GM12878 (cell line): ENCODE results near the gene MMP10. TPM values are rescaled to one million over a fixed set of nuclear protein-coding genes. Genes with fewer than 3 reads are reported as not detected.

Experiments used
- ATAC-seq: fragments of 200-7000 bp; cut with Tn5 transposase; 3 replicates; pipeline ENCODE4 v1.9.1; 2020; ENCODE audit warnings: mild to moderate bottlenecking, moderate library complexity
- BruUV-seq: library from RNA; stranded (reverse); fragments of 400-500 nt; replicated peaks from 2 replicates; lab custom pipeline; 2021; lab: Mats Ljungman, UMichigan
- CTCF ChIA-PET: fragments of 300-600 bp; sonication (Branson Sonifier 250); formaldehyde crosslinking; extraction: SDS; loops from one replicate; lab custom pipeline; 2021; ENCODE audit warnings: inconsistent platforms; lab: Yijun Ruan, JAX
- POLR2A ChIA-PET: fragments of 350-600 bp; formaldehyde crosslinking; extraction: SDS; loops from one replicate; lab custom pipeline; 2021; ENCODE audit warnings: inconsistent platforms; lab: Charles Lee
- RAD21 ChIA-PET: fragments of 300-600 bp; sonication (Branson Sonifier 250); formaldehyde crosslinking; loops from one replicate; lab custom pipeline; 2023; ENCODE audit warnings: antibody characterized with exemption; ENCODE audit not compliant: unreplicated experiment; lab: Charles Lee
- SMC1A ChIA-PET: fragments of 300-600 bp; sonication (Branson Sonifier 250); formaldehyde crosslinking; loops from one replicate; lab custom pipeline; 2023; ENCODE audit not compliant: unreplicated experiment, uncharacterized antibody; lab: Charles Lee
- DNase-seq: peaks from one replicate; pipeline ENCODE4 v3.0.0-alpha.2; 2011; ENCODE audit warnings: low read depth, low spot score
- FAIRE-seq: peaks from 3 replicates; lab custom pipeline; 2011; peaks lifted over from hg19 to GRCh38; lab: Jason Lieb, UNC
- H2AFZ ChIP-seq: 2 replicates; pipeline ENCODE4 v1.6.0; 2011; ENCODE audit warnings: low read depth, low read length, control low read depth; ENCODE audit not compliant: control insufficient read depth
- H3K27ac ChIP-seq: 2 replicates; pipeline ENCODE4 v1.5.1; 2011; ENCODE audit warnings: control low read depth; ENCODE audit not compliant: control insufficient read depth, insufficient read depth
- H3K27me3 ChIP-seq, 2 experiments: replicated peaks in 1 of 2; 2 replicates each; pipeline versions ENCODE4 v1.6.0 to v1.6.1; 2011; ENCODE audit warnings: low read length in 1 of 2; ENCODE audit not compliant: control insufficient read depth in 2 of 2, insufficient read depth in 2 of 2
- H3K36me3 ChIP-seq, 2 experiments: 2 replicates each; pipeline ENCODE4 v1.5.1; 2011; ENCODE audit warnings: low read length in 1 of 2; ENCODE audit not compliant: control insufficient read depth in 2 of 2, insufficient read depth in 2 of 2
- H3K4me1 ChIP-seq: 2 replicates; pipeline ENCODE4 v1.6.1; 2011; ENCODE audit warnings: mild to moderate bottlenecking, low read length, moderate library complexity, mixed read lengths; ENCODE audit not compliant: control insufficient read depth, insufficient read depth
- H3K4me2 ChIP-seq: 2 replicates; pipeline ENCODE4 v1.6.0; 2011; ENCODE audit warnings: control low read depth; ENCODE audit not compliant: control insufficient read depth, insufficient read depth
- H3K4me3 ChIP-seq: fragments of 200-600 bp; sonication (generic); 2 replicates; pipeline ENCODE4 v1.5.1; 2016
- H3K79me2 ChIP-seq: 2 replicates; pipeline ENCODE4 v1.6.0; 2011; ENCODE audit warnings: low read length; ENCODE audit not compliant: control insufficient read depth, insufficient read depth
- H3K9ac ChIP-seq: 2 replicates; pipeline ENCODE4 v1.8.0; 2011; ENCODE audit warnings: low read length, control low read depth, mixed read lengths; ENCODE audit not compliant: control insufficient read depth, insufficient read depth
- H3K9me3 ChIP-seq: replicated peaks from 3 replicates; pipeline ENCODE4 v1.5.1; 2011; ENCODE audit warnings: mild to moderate bottlenecking, low read length; ENCODE audit not compliant: control insufficient read depth, insufficient read depth
- H4K20me1 ChIP-seq: 2 replicates; pipeline ENCODE4 v1.6.0; 2011; ENCODE audit not compliant: control insufficient read depth, insufficient read depth
- ETV6 ChIP-seq, 2 experiments: fragments of 450-650 bp in 1 of 2; IDR thresholded peaks in 1 of 2; conservative IDR thresholded peaks in 1 of 2; 2 replicates each; pipeline ENCODE4 v1.6.1; 2014; ENCODE audit warnings: antibody characterized with exemption in 1 of 2, borderline replicate concordance in 1 of 2, low read depth in 1 of 2, mild to moderate bottlenecking in 1 of 2, moderate library complexity in 1 of 2
- MLLT1 ChIP-seq: fragments of 450-650 bp; IDR thresholded peaks from 2 replicates; pipeline ENCODE4 v1.6.1; 2016; ENCODE audit warnings: mild to moderate bottlenecking
- SREBF1 ChIP-seq: IDR thresholded peaks from 2 replicates; pipeline ENCODE4 v1.6.1; 2012; ENCODE audit warnings: mild to moderate bottlenecking, low read length
- TCF12 ChIP-seq: IDR thresholded peaks from 2 replicates; pipeline ENCODE4 v1.6.1; 2011; ENCODE audit warnings: low read depth, mild to moderate bottlenecking, low read length
- ZBTB11 ChIP-seq: fragments of 450-650 bp; formaldehyde crosslinking; IDR thresholded peaks from 2 replicates; pipeline ENCODE4 v1.5.0; 2022; ENCODE audit warnings: mild to moderate bottlenecking, missing genetic modification characterization
- ZNF622 ChIP-seq: fragments of 450-650 bp; IDR thresholded peaks from 2 replicates; pipeline ENCODE4 v1.6.1; 2017; ENCODE audit warnings: mild to moderate bottlenecking, inconsistent platforms
- WGBS: methylation state at CpG from one replicate; pipeline ENCODE4 v1.1.6; 2016; ENCODE audit warnings: low lambda C conversion rate; ENCODE audit not compliant: insufficient replicate concordance, insufficient coverage; ENCODE audit errors: missing lambda C conversion rate; 5-methylcytosine and 5-hydroxymethylcytosine counted together
- in situ Hi-C: fragments of 300-500 bp; cut with MboI; formaldehyde crosslinking; loops from 9 replicates; pipeline ENCODE4 v1.14.3; 2018; ENCODE audit warnings: mixed read lengths
- intact Hi-C: fragments of 100-400 bp; cut with micrococcal nuclease; formaldehyde crosslinking; loops from one replicate; pipeline ENCODE4 v1.14.2; 2022; ENCODE audit not compliant: unreplicated experiment
- polyA plus RNA-seq, 11 experiments: library from polyadenylated mRNA; depleted of rRNA in 4 of 11; unstranded in 6 of 11; stranded (reverse) in 5 of 11; fragments of >200 nt; fragmentation: Nextera tagmentation in 4 of 11; fragmentation: Illumina TruSeq in 1 of 11; extraction: Ambion mirVana in 4 of 11; extraction: Trizol in 1 of 11; gene quantifications; 1 replicate in 1 of 11; 2 replicates in 10 of 11; pipeline versions ENCODE4 v1.2.1 to v1.2.3, GENCODE V29; 2011 to 2016; ENCODE audit warnings: inconsistent platforms in 2 of 11, missing spikeins in 2 of 11, low read depth in 1 of 11
- total RNA-seq, 4 experiments: library from RNA; depleted of rRNA in 3 of 4; stranded (reverse); fragments of >200 nt in 3 of 4; fragmentation: Illumina TruSeq in 1 of 4; extraction: Trizol in 1 of 4; gene quantifications; 2 replicates each; pipeline versions ENCODE4 v1.2.1 to v1.2.3, GENCODE V29; 2013 to 2021

MMP10 gene
- total and polyA plus RNA-seq, 10 of the 15 experiments (the other 5 are each of a cell fraction or from before 2014, with no cell fraction given) = not detected

- no peak for TF ChIP-seq ETV6 (conservative IDR thresholded peaks at IDR 0.05 in 1 of 2, IDR thresholded peaks at IDR 0.05 in 1 of 2; ENCODE audit: borderline replicate concordance in 1 of 2, low read depth in 1 of 2)
- TF ChIP-seq MLLT1 = no peak
- no peak for TF ChIP-seq ZNF622
- TF ChIP-seq TCF12 = no peak
These were observed 50.3 kb downstream of the MMP10 start (continued) for GRCh38 chr11:102729849-102730815.

- ATAC-seq (no peak), FAIRE-seq (no peak)
These were observed 52.5 kb downstream of the MMP10 start for GRCh38 chr11:102727890-102728289.

More at GRCh38 chr11:102727890-102728289, 52.5 kb downstream of the MMP10 start:
- ChIA-PET SMC1A (no interaction called here), POLR2A (no interaction called here), CTCF (no interaction called here), RAD21 (no interaction called here)
- H2AFZ ChIP-seq = no peak overlapping the region
- H3K27ac ChIP-seq = no peak overlapping the region
- DNase-seq = no peak
- no peak overlapping the region for H3K9ac ChIP-seq
- no peaks in the 10 kb centered on the region for H4K20me1 ChIP-seq
- no peaks in the 10 kb centered on the region; the same call in 2 of the 3 replicates for H3K9me3 ChIP-seq
- H3K4me2 ChIP-seq = no peak overlapping the region
- H3K36me3 ChIP-seq = no peaks in the 10 kb centered on the region
- in situ Hi-C loops (no loop called here), intact Hi-C loops (no loop called here)
- H3K4me1 ChIP-seq = no peaks in the 10 kb centered on the region
- H3K27me3 ChIP-seq = no peaks in the 10 kb centered on the region; a peak in 1 of 4 replicates
- 41% methylated on average over 2 of the region's 2 CpGs for whole genome bisulfite sequencing
- TF ChIP-seq SREBF1 = no peak
- no peak for TF ChIP-seq ZBTB11
- H3K4me3 ChIP-seq = no peak overlapping the region
- H3K79me2 ChIP-seq = no peaks in the 10 kb centered on the region
- BruUV-seq = no TSS peak
